ACC112 (cell line): ENCODE results near the gene NTN4.
"Not testable (repeated sequence)": the region's sequence is repeated elsewhere in the genome, so short reads cannot be mapped to it uniquely, and the experiment has no call there.

Experiments used
- H2AFZ ChIP-seq: fragments of 200-600 bp; sonication (generic); one replicate; pipeline ENCODE4 v1.6.0; 2017; ENCODE audit warnings: antibody characterized with exemption, low read length; ENCODE audit not compliant: unreplicated experiment
- H3K27ac ChIP-seq: fragments of 200-600 bp; sonication (generic); 2 replicates; pipeline ENCODE4 v1.5.1; 2014; ENCODE audit warnings: low read depth, mild to moderate bottlenecking, antibody characterized with exemption, low read length, moderate library complexity
- H3K27me3 ChIP-seq: fragments of 200-600 bp; sonication (generic); 2 replicates; pipeline ENCODE4 v1.6.1; 2014; ENCODE audit warnings: mild to moderate bottlenecking, antibody characterized with exemption, low read length, moderate library complexity, mixed read lengths; ENCODE audit not compliant: insufficient read depth
- H3K36me3 ChIP-seq: fragments of 200-600 bp; sonication (generic); 2 replicates; pipeline ENCODE4 v1.6.1; 2016; ENCODE audit warnings: mild to moderate bottlenecking, antibody characterized with exemption, low read length, moderate library complexity, mixed read lengths; ENCODE audit not compliant: insufficient read depth
- H3K4me1 ChIP-seq: fragments of 200-600 bp; sonication (generic); one replicate; pipeline ENCODE4 v1.6.1; 2016; ENCODE audit warnings: low read length, mixed read lengths; ENCODE audit not compliant: insufficient read depth, unreplicated experiment, control insufficient read depth
- H3K4me3 ChIP-seq: fragments of 200-600 bp; sonication (generic); 2 replicates; pipeline ENCODE4 v1.5.1; 2014; ENCODE audit warnings: mild to moderate bottlenecking, low read depth, low read length
- H3K79me2 ChIP-seq: fragments of 200-600 bp; sonication (generic); one replicate; pipeline ENCODE4 v1.6.0; 2016; ENCODE audit warnings: low read length; ENCODE audit not compliant: control insufficient read depth, unreplicated experiment, insufficient read depth

NTN4 gene

GRCh38 chr12:95815632-95816212, 25.2 kb upstream of the NTN4 start:
- Histone ChIP-seq H3K36me3 (no peaks in the 10 kb centered on the region), H3K4me3 (no peak overlapping the region), H3K4me1 (no peaks in the 10 kb centered on the region), H3K79me2 (no peaks in the 10 kb centered on the region), H2AFZ (no peak overlapping the region), H3K27ac (no peak overlapping the region), H3K27me3 (no peaks in the 10 kb centered on the region)

DNA sequence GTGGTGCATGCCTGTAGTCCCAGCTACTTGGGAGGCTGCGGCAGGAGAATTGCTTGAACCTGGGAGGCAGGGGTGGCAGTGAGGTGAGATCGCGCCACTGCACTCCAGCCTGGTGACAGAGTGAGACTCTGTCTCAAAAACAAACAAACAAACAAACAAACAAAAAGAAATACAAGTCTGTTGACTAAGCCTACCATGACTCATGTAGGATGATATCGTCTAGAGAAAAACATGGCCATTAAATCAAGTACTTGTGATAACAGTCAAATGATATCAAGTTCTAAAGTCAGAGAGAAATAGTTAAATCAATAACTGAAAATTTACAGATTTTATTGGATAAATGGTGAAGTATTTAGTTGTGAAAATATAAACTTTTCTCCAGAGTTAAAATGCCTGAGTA, 21.6 kb upstream of the NTN4 start:
- not testable (repeated sequence) for H2AFZ ChIP-seq

GRCh38 chr12:95810411-95810810, 19.8 kb upstream of the NTN4 start:
- H3K27me3 ChIP-seq, result no peaks in the 10 kb centered on the region
- no peak overlapping the region for H2AFZ ChIP-seq
- no peak overlapping the region for H3K27ac ChIP-seq
- H3K36me3 ChIP-seq, result no peaks in the 10 kb centered on the region
- no peaks in the 10 kb centered on the region for H3K79me2 ChIP-seq
- peaks cover 16% of the 10 kb centered on the region for H3K4me1 ChIP-seq
- no peak overlapping the region for H3K4me3 ChIP-seq

More for the DNA sequence above, 21.6 kb upstream of the NTN4 start:
- not testable (repeated sequence) for H3K36me3 ChIP-seq, H3K79me2 ChIP-seq, H3K4me3 ChIP-seq, H3K27me3 ChIP-seq, H3K27ac ChIP-seq, H3K4me1 ChIP-seq

GRCh38 chr12:95809000-95809680, 18.6 kb upstream of the NTN4 start:
- Histone ChIP-seq H3K79me2 (no peaks in the 10 kb centered on the region), H3K4me1 (peaks cover 28% of the 10 kb centered on the region), H3K27ac (peak overlapping the region; percentile 36; the same call in 1 of the 2 replicates), H2AFZ (no peak overlapping the region), H3K36me3 (no peaks in the 10 kb centered on the region), H3K4me3 (no peak overlapping the region), H3K27me3 (no peaks in the 10 kb centered on the region)

GRCh38 chr12:95808146-95808545, 17.6 kb upstream of the NTN4 start:
- no peaks in the 10 kb centered on the region for H3K79me2 ChIP-seq
- H3K27me3 ChIP-seq, result no peaks in the 10 kb centered on the region
- no peak overlapping the region for H3K4me3 ChIP-seq
- no peak overlapping the region for H2AFZ ChIP-seq
- peak overlapping the region; percentile 98 for H3K27ac ChIP-seq
- peaks cover 35% of the 10 kb centered on the region for H3K4me1 ChIP-seq
- H3K36me3 ChIP-seq, result no peaks in the 10 kb centered on the region

DNA sequence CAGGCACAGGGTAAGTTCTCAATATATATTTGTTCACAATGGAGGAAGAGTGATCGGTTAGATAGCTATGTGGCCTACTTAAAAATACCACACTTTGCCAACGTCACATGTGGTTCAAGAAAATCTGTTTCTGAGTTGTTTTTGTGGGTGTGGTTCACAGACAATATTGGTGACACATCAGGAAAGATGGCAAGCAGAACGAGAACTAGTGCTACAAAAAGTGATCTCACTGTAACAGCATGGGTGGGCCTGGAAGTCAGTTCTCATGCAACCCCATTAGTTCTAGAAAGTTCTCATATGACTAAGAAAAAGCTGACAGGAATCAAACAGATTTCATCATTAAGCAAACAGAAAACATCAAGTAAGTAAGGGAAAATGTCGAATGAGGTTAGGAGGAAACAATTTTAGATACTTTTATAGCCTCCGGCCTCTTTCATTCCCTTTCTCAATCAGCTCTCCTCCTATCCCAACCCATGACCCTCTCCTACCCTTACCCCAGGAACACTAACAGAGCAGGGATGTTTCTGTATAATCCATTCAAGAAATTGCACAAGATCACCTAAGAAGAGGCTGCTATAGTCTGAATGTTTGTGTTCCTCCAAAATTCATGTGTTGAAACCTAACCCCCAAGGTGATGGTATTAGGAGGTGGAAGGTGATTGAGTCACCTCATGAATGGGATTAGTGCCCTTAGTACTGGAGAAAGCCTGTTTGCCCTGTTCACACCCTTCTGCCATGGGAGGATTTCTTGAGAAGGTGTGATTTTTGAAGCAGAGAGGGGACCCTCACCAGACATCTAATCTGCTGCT, 15.5 kb upstream of the NTN4 start:
- no peaks in the 10 kb centered on the region for H3K79me2 ChIP-seq
- H3K36me3 ChIP-seq, result no peaks in the 10 kb centered on the region
- peaks cover 46% of the 10 kb centered on the region for H3K4me1 ChIP-seq
- H3K27ac ChIP-seq, result peak overlapping the region; percentile 98
- no peak overlapping the region for H2AFZ ChIP-seq
- no peaks in the 10 kb centered on the region for H3K27me3 ChIP-seq
- peak overlapping the region; percentile 23 for H3K4me3 ChIP-seq

DNA sequence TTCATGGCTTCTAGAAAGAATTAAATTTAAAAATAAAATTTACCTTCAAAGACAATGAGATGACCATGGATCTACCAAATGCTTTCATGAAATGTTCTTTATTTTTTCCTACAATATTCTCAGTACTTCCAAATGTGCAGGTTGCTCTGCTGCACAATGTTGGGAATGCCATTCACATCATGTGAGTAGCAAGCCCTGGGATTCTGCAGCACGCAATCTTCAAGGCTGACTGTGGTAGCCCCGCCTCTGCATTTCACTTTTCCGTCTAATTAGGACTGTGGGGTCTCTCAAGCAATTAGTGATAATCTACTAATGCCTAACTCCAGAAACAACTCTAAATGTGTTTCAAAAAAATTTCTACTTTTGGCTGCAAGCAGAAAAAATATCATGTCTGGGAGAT, 13.7 kb upstream of the NTN4 start:
- Histone ChIP-seq H3K36me3 (no peaks in the 10 kb centered on the region), H3K79me2 (no peaks in the 10 kb centered on the region), H3K27me3 (no peaks in the 10 kb centered on the region), H3K4me1 (peaks cover 46% of the 10 kb centered on the region), H3K4me3 (no peak overlapping the region), H2AFZ (no peak overlapping the region), H3K27ac (peak overlapping the region; percentile 98)

GRCh38 chr12:95803817-95804216, 13.3 kb upstream of the NTN4 start:
- Histone ChIP-seq H3K79me2 (no peaks in the 10 kb centered on the region), H3K36me3 (no peaks in the 10 kb centered on the region), H3K27me3 (no peaks in the 10 kb centered on the region), H2AFZ (no peak overlapping the region), H3K4me1 (peaks cover 46% of the 10 kb centered on the region), H3K4me3 (no peak overlapping the region), H3K27ac (peak overlapping the region; percentile 98)

DNA sequence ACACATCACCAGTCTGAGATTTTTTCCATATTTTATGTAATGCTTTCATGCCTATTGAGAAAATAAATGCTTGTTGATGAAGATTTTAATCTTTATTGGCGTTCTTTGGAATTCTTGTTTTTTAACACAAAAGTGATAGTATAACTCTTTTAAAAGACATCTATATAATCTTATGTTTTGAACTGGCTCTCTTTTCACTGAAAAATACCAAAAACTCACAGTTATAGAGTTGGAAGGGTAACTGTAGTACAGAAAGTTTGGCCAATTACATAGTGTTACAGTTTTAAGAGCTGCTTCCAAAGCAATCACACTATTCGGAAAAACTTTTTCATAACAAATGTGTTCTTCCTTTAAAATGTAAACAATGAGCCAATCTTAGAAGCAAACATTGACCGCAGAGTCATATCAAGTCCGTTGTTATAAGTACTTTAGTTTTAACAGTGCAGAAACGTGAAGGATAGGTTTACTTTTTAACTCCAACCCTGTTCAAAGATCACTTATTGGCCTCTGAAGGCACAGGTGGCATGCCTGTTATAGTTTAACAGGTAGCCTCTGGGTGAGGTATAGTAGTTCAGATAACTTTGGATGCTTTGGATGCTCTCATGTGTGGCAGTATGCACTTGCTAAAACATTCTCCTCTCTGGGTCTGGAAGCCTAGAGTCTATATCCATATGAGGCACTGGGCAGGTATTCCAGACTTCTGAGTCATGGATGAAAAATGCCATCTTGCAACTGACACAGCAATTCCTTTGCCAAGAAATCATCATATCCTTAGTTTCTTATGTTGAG, 12.1 kb upstream of the NTN4 start:
- peak overlapping the region; percentile 98 for H3K27ac ChIP-seq

GRCh38 chr12:95796982-95797289, 6.4 kb upstream of the NTN4 start:
- H3K4me1 ChIP-seq, result peaks cover 14% of the 10 kb centered on the region
- no peaks in the 10 kb centered on the region for H3K36me3 ChIP-seq
- peak overlapping the region; percentile 41; the same call in 1 of the 2 replicates for H3K27ac ChIP-seq

More for the DNA sequence above, 12.1 kb upstream of the NTN4 start:
- Histone ChIP-seq H3K27me3 (no peaks in the 10 kb centered on the region), H3K36me3 (no peaks in the 10 kb centered on the region), H3K79me2 (no peaks in the 10 kb centered on the region), H3K4me3 (no peak overlapping the region), H3K4me1 (peaks cover 46% of the 10 kb centered on the region), H2AFZ (no peak overlapping the region)

More at GRCh38 chr12:95796982-95797289, 6.4 kb upstream of the NTN4 start:
- Histone ChIP-seq H2AFZ (no peak overlapping the region), H3K27me3 (no peaks in the 10 kb centered on the region), H3K79me2 (no peaks in the 10 kb centered on the region), H3K4me3 (no peak overlapping the region)
